Amniotic stem cell (primary cell): Measurements from ENCODE around the gene FXYD7.
"Not testable (repeated sequence)": the region's sequence is repeated elsewhere in the genome, so short reads cannot be mapped to it uniquely, and the experiment has no call there.

Source experiments
- DNase-seq: peaks from one replicate; lab custom pipeline; 2025; lab: John Stamatoyannopoulos, UW

FXYD7 gene

GRCh38 chr19:35144600-35145436 lies 1.8 kb downstream of the FXYD7 start:
- no peak for DNase-seq

GRCh38 chr19:35146746-35147459 lies 3.8 kb downstream of the FXYD7 start:
- no peak for DNase-seq

GRCh38 chr19:35149463-35149862 lies 6.4 kb downstream of the FXYD7 start:
- DNase-seq = no peak

- no peak for DNase-seq
Measured at GRCh38 chr19:35150445-35150844, 7.4 kb downstream of the FXYD7 start.

- DNase-seq = no peak
Measured at GRCh38 chr19:35151273-35152065, 8.4 kb downstream of the FXYD7 start.

- DNase-seq = not testable (repeated sequence)
Measured at GRCh38 chr19:35153129-35153522, 10.1 kb downstream of the FXYD7 start.

- DNase-seq = no peak
Measured at GRCh38 chr19:35153701-35154524, 10.9 kb downstream of the FXYD7 start.

GRCh38 chr19:35154525-35155406 lies 11.7 kb downstream of the FXYD7 start, which contains the start of gene FXYD5:
Gene FXYD5 (plus strand): TSS chr19:35154735. CDS start chr19:35155551, 816 bp downstream.
- DNase-seq = peak; percentile 72

GRCh38 chr19:35155441-35155840 lies 12.4 kb downstream of the FXYD7 start:
- no peak for DNase-seq

- no peak for DNase-seq
Measured at GRCh38 chr19:35155981-35156672, 13.1 kb downstream of the FXYD7 start.

- DNase-seq = no peak
Measured at GRCh38 chr19:35156673-35157014, 13.6 kb downstream of the FXYD7 start.

GRCh38 chr19:35157431-35157830 lies 14.4 kb downstream of the FXYD7 start:
- DNase-seq = no peak

GRCh38 chr19:35159606-35160005 lies 16.6 kb downstream of the FXYD7 start:
- DNase-seq = no peak

- no peak for DNase-seq
Measured at GRCh38 chr19:35160629-35161433, 17.8 kb downstream of the FXYD7 start.

GRCh38 chr19:35161434-35161743 lies 18.3 kb downstream of the FXYD7 start:
- DNase-seq = no peak

- DNase-seq = peak; percentile 37
Measured at GRCh38 chr19:35162471-35163326, 19.6 kb downstream of the FXYD7 start.

GRCh38 chr19:35164418-35164817 lies 21.4 kb downstream of the FXYD7 start:
- DNase-seq = no peak
